Muscle of arm (tissue), 12 donors: ENCODE measurements around the gene KCTD11. TPM values are rescaled to one million over a fixed set of nuclear protein-coding genes. Genes with fewer than 3 reads are reported as not detected.

Source experiments
- DNase-seq: peaks from one replicate; pipeline ENCODE4 v3.0.0-alpha.2; 2013
- polyA plus RNA-seq, 12 donors: library from polyadenylated mRNA; unstranded; fragments of 120-200 nt; gene quantifications; one replicate each; pipeline ENCODE4 v1.2.1, GENCODE V29; 2013; ENCODE audit not compliant: insufficient read length in 12 of 12

KCTD11 gene
- polyA plus RNA-seq, 12 donors = 5.0 to 9.0 (median 6.6) TPM; not detected in 1

GRCh38 chr17:7394452-7395191 lies 42.7 kb downstream of the KCTD11 start, which contains the start of gene PLSCR3:
Gene PLSCR3 (minus strand): TSS chr17:7394525. CDS start chr17:7394110, 415 bp downstream.
- peak; percentile 83 for DNase-seq

GRCh38 chr17:7396147-7396546 lies 44.2 kb downstream of the KCTD11 start:
- DNase-seq = no peak

GRCh38 chr17:7398612-7399011 lies 46.6 kb downstream of the KCTD11 start:
- no peak for DNase-seq

GRCh38 chr17:7403043-7403726 lies 51.2 kb downstream of the KCTD11 start:
- DNase-seq = peak; percentile 54

- DNase-seq = no peak
These were observed 51.7 kb downstream of the KCTD11 start for GRCh38 chr17:7403727-7403976.

- peak; percentile 99 for DNase-seq
These were observed 52.2 kb downstream of the KCTD11 start, which contains the start of gene TMEM256 for GRCh38 chr17:7403977-7404736. Gene TMEM256 (minus strand): TSS chr17:7404097. CDS start chr17:7404084, 13 bp downstream.

Other genes with a start within 250 kb of the KCTD11 start
- 1 to 10 TPM in 2 of 12 donors, under 1 TPM in 8, not detected in 2; 0.12 to 1.9 (median 0.33) TPM for gene ASGR2, start 237.3 kb upstream of the KCTD11 start, polyA plus RNA-seq
- 1 to 10 TPM in 10 of 12 donors, not detected in 2; 1.4 to 10.0 (median 2.2) TPM for gene ASGR1, start 172.8 kb upstream of the KCTD11 start, polyA plus RNA-seq
- gene DLG4, start 132.3 kb upstream of the KCTD11 start, polyA plus RNA-seq = 10 to 100 TPM in 11 of 12 donors, not detected in 1; 14.8 to 47.6 (median 19.5) TPM
- gene ACADVL, start 132.2 kb upstream of the KCTD11 start, polyA plus RNA-seq = 100 to 1,000 TPM in 11 of 12 donors, not detected in 1; 217 to 359 (median 236) TPM
- 10 to 100 TPM in 11 of 12 donors, not detected in 1; 26.7 to 49.0 (median 33.7) TPM for gene DVL2, start 117.6 kb upstream of the KCTD11 start, polyA plus RNA-seq
- gene PHF23, start 112.7 kb upstream of the KCTD11 start, polyA plus RNA-seq = 10 to 100 TPM in 11 of 12 donors, not detected in 1; 22.6 to 56.9 (median 33.3) TPM
- 100 to 1,000 TPM in 11 of 12 donors, not detected in 1; 201 to 913 (median 299) TPM for gene GABARAP, start 109.7 kb upstream of the KCTD11 start, polyA plus RNA-seq
- 100 to 1,000 TPM in 11 of 12 donors, not detected in 1; 152 to 205 (median 181) TPM for gene CTDNEP1, start 100.4 kb upstream of the KCTD11 start, polyA plus RNA-seq
- gene ELP5, start 99.9 kb upstream of the KCTD11 start, polyA plus RNA-seq = 10 to 100 TPM in 11 of 12 donors, not detected in 1; 32.1 to 70.1 (median 38.0) TPM
- gene CLDN7, start 89.7 kb upstream of the KCTD11 start, polyA plus RNA-seq = 10 to 100 TPM in 1 of 12 donors, 1 to 10 TPM in 7, under 1 TPM in 3, not detected in 1; 0.32 to 39.4 (median 1.1) TPM
- 10 to 100 TPM in 10 of 12 donors, 1 to 10 TPM in 1, not detected in 1; 6.9 to 49.0 (median 19.5) TPM for gene SLC2A4, start 70.4 kb upstream of the KCTD11 start, polyA plus RNA-seq
- gene YBX2, start 57.5 kb upstream of the KCTD11 start, polyA plus RNA-seq = 1 to 10 TPM in 9 of 12 donors, under 1 TPM in 2, not detected in 1; 0.41 to 6.7 (median 2.3) TPM
- gene EIF5A, start 44.5 kb upstream of the KCTD11 start, polyA plus RNA-seq = 100 to 1,000 TPM; 199 to 437 (median 272) TPM
- gene GPS2, start 36.8 kb upstream of the KCTD11 start, polyA plus RNA-seq = 100 to 1,000 TPM in 1 of 12 donors, 10 to 100 TPM in 10, not detected in 1; 56.0 to 125 (median 60.5) TPM
- gene NEURL4, start 22.8 kb upstream of the KCTD11 start, polyA plus RNA-seq = 10 to 100 TPM in 11 of 12 donors, not detected in 1; 12.7 to 24.9 (median 17.4) TPM
- gene ACAP1, start 15.6 kb upstream of the KCTD11 start, polyA plus RNA-seq = 10 to 100 TPM in 3 of 12 donors, 1 to 10 TPM in 8, not detected in 1; 2.8 to 17.4 (median 8.1) TPM
- not detected for gene TMEM95, start 3.0 kb downstream of the KCTD11 start, polyA plus RNA-seq
- gene TNK1, start 28.9 kb downstream of the KCTD11 start, polyA plus RNA-seq = 1 to 10 TPM in 2 of 12 donors, under 1 TPM in 8, not detected in 2; 0.15 to 3.8 (median 0.47) TPM
- gene PLSCR3, start 42.4 kb downstream of the KCTD11 start, polyA plus RNA-seq = 10 to 100 TPM in 11 of 12 donors, not detected in 1; 19.8 to 52.1 (median 23.2) TPM
- 10 to 100 TPM in 11 of 12 donors, not detected in 1; 45.1 to 67.7 (median 49.8) TPM for gene TMEM256, start 51.9 kb downstream of the KCTD11 start, polyA plus RNA-seq
- gene NLGN2, start 55.7 kb downstream of the KCTD11 start, polyA plus RNA-seq = 10 to 100 TPM in 11 of 12 donors, not detected in 1; 17.0 to 37.6 (median 24.5) TPM
- not detected for gene SPEM1, start 68.2 kb downstream of the KCTD11 start, polyA plus RNA-seq
- not detected for gene SPEM2, start 73.5 kb downstream of the KCTD11 start, polyA plus RNA-seq
- gene SPEM3, start 76.7 kb downstream of the KCTD11 start, polyA plus RNA-seq = not detected
- 1 to 10 TPM in 3 of 12 donors, under 1 TPM in 7, not detected in 2; 0.62 to 2.2 (median 0.86) TPM for gene TMEM102, start 83.3 kb downstream of the KCTD11 start, polyA plus RNA-seq
- gene FGF11, start 87.3 kb downstream of the KCTD11 start, polyA plus RNA-seq = 10 to 100 TPM in 1 of 12 donors, 1 to 10 TPM in 9, under 1 TPM in 1, not detected in 1; 0.97 to 15.9 (median 2.4) TPM
- gene CHRNB1, start 92.9 kb downstream of the KCTD11 start, polyA plus RNA-seq = 10 to 100 TPM in 11 of 12 donors, not detected in 1; 35.1 to 91.7 (median 79.7) TPM
- 10 to 100 TPM in 11 of 12 donors, not detected in 1; 20.6 to 54.7 (median 24.4) TPM for gene ZBTB4, start 127.5 kb downstream of the KCTD11 start, polyA plus RNA-seq
- gene SLC35G6, start 129.3 kb downstream of the KCTD11 start, polyA plus RNA-seq = under 1 TPM in 9 of 12 donors, not detected in 3; 0.08 to 0.65 (median 0.29) TPM
- 100 to 1,000 TPM in 2 of 12 donors, 10 to 100 TPM in 10; 42.7 to 443 (median 60.3) TPM for gene POLR2A, start 132.2 kb downstream of the KCTD11 start, polyA plus RNA-seq
- 10 to 100 TPM in 11 of 12 donors, not detected in 1; 18.6 to 34.0 (median 24.7) TPM for gene TNFSF12, start 196.9 kb downstream of the KCTD11 start, polyA plus RNA-seq
- gene TNFSF13, start 206.6 kb downstream of the KCTD11 start, polyA plus RNA-seq = 10 to 100 TPM in 1 of 12 donors, 1 to 10 TPM in 10, not detected in 1; 2.8 to 21.1 (median 4.4) TPM
- gene SENP3, start 209.8 kb downstream of the KCTD11 start, polyA plus RNA-seq = 10 to 100 TPM in 11 of 12 donors, not detected in 1; 30.8 to 61.1 (median 43.5) TPM
- 100 to 1,000 TPM in 1 of 12 donors, 10 to 100 TPM in 10, not detected in 1; 16.8 to 222 (median 25.6) TPM for gene CD68, start 227.5 kb downstream of the KCTD11 start, polyA plus RNA-seq
- gene MPDU1, start 231.7 kb downstream of the KCTD11 start, polyA plus RNA-seq = 10 to 100 TPM in 11 of 12 donors, not detected in 1; 26.7 to 60.9 (median 46.7) TPM
- gene SOX15, start 237.9 kb downstream of the KCTD11 start, polyA plus RNA-seq = 10 to 100 TPM in 1 of 12 donors, 1 to 10 TPM in 9, not detected in 2; 1.3 to 12.9 (median 1.8) TPM